WTC11 (cell line): ENCODE measurements around the gene MED27. TPM values are rescaled to one million over a fixed set of nuclear protein-coding genes. Genes with fewer than 3 reads are reported as not detected.

Experiments used
- ATAC-seq: fragments of 200-7000 bp; cut with Tn5 transposase; 2 replicates; pipeline ENCODE4 v1.10.0; 2021; ENCODE audit warnings: mild to moderate bottlenecking, moderate library complexity
- CTCF ChIA-PET: fragments of 300-600 bp; sonication (Branson Sonifier 250); formaldehyde crosslinking; loops from one replicate; lab custom pipeline; 2021; ENCODE audit warnings: antibody characterized with exemption; lab: Charles Lee
- POLR2A ChIA-PET: fragments of 350-600 bp; sonication (Branson Sonifier 250); formaldehyde crosslinking; loops from one replicate; lab custom pipeline; 2021; ENCODE audit warnings: antibody characterized with exemption; lab: Charles Lee
- DNase-seq: peaks from one replicate; pipeline ENCODE4 v3.0.0; 2021; ENCODE audit warnings: low spot score
- H3K27ac Mint-ChIP-seq: 2 replicates; pipeline ENCODE4 v1.8.0; 2021; ENCODE audit warnings: mixed read lengths
- H3K27me3 Mint-ChIP-seq: 2 replicates; pipeline ENCODE4 v1.8.0; 2021; ENCODE audit warnings: low read depth, mild to moderate bottlenecking, moderate library complexity, mixed read lengths
- H3K36me3 Mint-ChIP-seq: 2 replicates; pipeline ENCODE4 v1.8.0; 2021; ENCODE audit warnings: mixed read lengths
- H3K4me1 Mint-ChIP-seq: 2 replicates; pipeline ENCODE4 v1.8.0; 2022; ENCODE audit warnings: mixed read lengths
- H3K4me3 Mint-ChIP-seq: 2 replicates; pipeline ENCODE4 v1.8.0; 2021; ENCODE audit warnings: mild to moderate bottlenecking, moderate library complexity, mixed read lengths
- H3K9me3 Mint-ChIP-seq: 2 replicates; pipeline ENCODE4 v1.8.0; 2021; ENCODE audit warnings: mixed read lengths
- CBFB ChIP-seq: sonication (generic); formaldehyde crosslinking; IDR thresholded peaks from 2 replicates; pipeline ENCODE4 v1.8.1; 2022; ENCODE audit warnings: mild to moderate bottlenecking, low read depth, missing genetic modification reagents
- ESRRA ChIP-seq: sonication (generic); formaldehyde crosslinking; IDR thresholded peaks from 2 replicates; pipeline ENCODE4 v1.8.1; 2022; ENCODE audit warnings: mild to moderate bottlenecking, missing genetic modification reagents, borderline replicate concordance
- FOXK1 ChIP-seq: sonication (generic); formaldehyde crosslinking; IDR thresholded peaks from 2 replicates; pipeline ENCODE4 v1.8.0; 2022; ENCODE audit warnings: mild to moderate bottlenecking, moderate library complexity, missing genetic modification reagents
- IRF2 ChIP-seq: sonication (generic); formaldehyde crosslinking; IDR thresholded peaks from 2 replicates; pipeline ENCODE4 v1.8.0; 2022; ENCODE audit warnings: low read depth, missing genetic modification reagents, borderline replicate concordance
- KAT7 ChIP-seq: sonication (generic); formaldehyde crosslinking; IDR thresholded peaks from 2 replicates; pipeline ENCODE4 v1.8.1; 2023; ENCODE audit warnings: missing genetic modification reagents, mild to moderate bottlenecking, borderline replicate concordance
- NR3C1 ChIP-seq: sonication (generic); formaldehyde crosslinking; conservative IDR thresholded peaks from 2 replicates; pipeline ENCODE4 v1.8.1; 2023; ENCODE audit warnings: low read depth, mild to moderate bottlenecking, missing genetic modification reagents
- PRRX2 ChIP-seq: fragments of 250-450 bp; sonication (Bioruptor Pico); IDR thresholded peaks from 2 replicates; pipeline ENCODE4 v1.8.0; 2021; ENCODE audit warnings: mild to moderate bottlenecking
- SMAD4 ChIP-seq: sonication (generic); formaldehyde crosslinking; IDR thresholded peaks from 2 replicates; pipeline ENCODE4 v1.8.0; 2022; ENCODE audit warnings: mild to moderate bottlenecking, missing genetic modification reagents
- ZNF138 ChIP-seq: sonication (generic); formaldehyde crosslinking; conservative IDR thresholded peaks from 2 replicates; pipeline ENCODE4 v1.8.1; 2022; ENCODE audit warnings: mild to moderate bottlenecking, moderate library complexity, missing genetic modification reagents
- ZNF263 ChIP-seq: sonication (generic); formaldehyde crosslinking; IDR thresholded peaks from 2 replicates; pipeline ENCODE4 v1.8.1; 2022; ENCODE audit warnings: low read depth, mild to moderate bottlenecking, moderate library complexity, missing genetic modification reagents
- ZSCAN18 ChIP-seq: fragments of 250-450 bp; sonication (Bioruptor Pico); IDR thresholded peaks from 2 replicates; pipeline ENCODE4 v2.1.2; 2022; ENCODE audit warnings: mild to moderate bottlenecking, moderate library complexity
- total RNA-seq: library from RNA; stranded (reverse); gene quantifications from 3 replicates; pipeline ENCODE4 v1.2.3, GENCODE V29; 2021
- TF ChIP-seq, protein P1 (sequence below): sonication (generic); formaldehyde crosslinking; IDR thresholded peaks from 2 replicates; pipeline ENCODE4 v1.8.0; 2022; ENCODE audit warnings: mild to moderate bottlenecking, missing genetic modification reagents
- TF ChIP-seq, protein P2 (sequence below): fragments of 250-450 bp; sonication (Bioruptor Pico); IDR thresholded peaks from 2 replicates; pipeline ENCODE4 v1.9.0; 2021; ENCODE audit warnings: mild to moderate bottlenecking
- TF ChIP-seq, protein P3 (sequence below): sonication (generic); formaldehyde crosslinking; IDR thresholded peaks from 2 replicates; pipeline ENCODE4 v1.8.0; 2023; ENCODE audit warnings: missing genetic modification reagents
- TF ChIP-seq, protein P4 (sequence below): sonication (generic); formaldehyde crosslinking; IDR thresholded peaks from 2 replicates; pipeline ENCODE4 v1.8.1; 2023; ENCODE audit warnings: mild to moderate bottlenecking, missing genetic modification reagents
- TF ChIP-seq, protein P5 (sequence below): sonication (generic); formaldehyde crosslinking; IDR thresholded peaks from 2 replicates; pipeline ENCODE4 v1.8.1; 2023; ENCODE audit warnings: mild to moderate bottlenecking, missing genetic modification reagents, moderate library complexity

Gene MED27
- total RNA-seq, 1 experiment from 2014 or later = 27.9 TPM

DNA sequence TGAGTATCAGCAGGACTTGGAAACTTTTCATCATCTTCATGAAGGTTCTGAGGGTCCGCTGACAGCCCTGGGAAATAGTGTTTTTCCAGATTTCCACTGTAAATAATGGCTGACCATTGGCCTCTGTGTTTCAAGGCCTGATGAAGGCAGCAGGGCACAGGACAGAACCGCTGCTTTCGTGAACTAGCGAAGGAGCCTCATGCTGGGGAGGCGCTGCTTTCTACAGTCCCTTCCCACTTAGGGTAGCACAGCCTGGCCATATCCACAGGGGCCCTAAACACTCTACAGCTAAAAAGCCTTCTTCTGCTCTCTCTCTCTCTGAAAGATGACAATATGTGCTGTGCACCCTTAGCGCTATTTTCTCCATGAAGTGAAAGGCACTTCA, 118.2 kb downstream of the MED27 start:
- Mint-ChIP-seq H3K4me1 (peaks cover 38% of the 10 kb centered on the region), H3K4me3 (no peak overlapping the region), H3K36me3 (peaks cover 8% of the 10 kb centered on the region), H3K9me3 (no peaks in the 10 kb centered on the region; the same call in 1 of the 2 replicates), H3K27ac (no peak overlapping the region), H3K27me3 (peaks cover 59% of the 10 kb centered on the region)
- TF ChIP-seq, protein P1, sequence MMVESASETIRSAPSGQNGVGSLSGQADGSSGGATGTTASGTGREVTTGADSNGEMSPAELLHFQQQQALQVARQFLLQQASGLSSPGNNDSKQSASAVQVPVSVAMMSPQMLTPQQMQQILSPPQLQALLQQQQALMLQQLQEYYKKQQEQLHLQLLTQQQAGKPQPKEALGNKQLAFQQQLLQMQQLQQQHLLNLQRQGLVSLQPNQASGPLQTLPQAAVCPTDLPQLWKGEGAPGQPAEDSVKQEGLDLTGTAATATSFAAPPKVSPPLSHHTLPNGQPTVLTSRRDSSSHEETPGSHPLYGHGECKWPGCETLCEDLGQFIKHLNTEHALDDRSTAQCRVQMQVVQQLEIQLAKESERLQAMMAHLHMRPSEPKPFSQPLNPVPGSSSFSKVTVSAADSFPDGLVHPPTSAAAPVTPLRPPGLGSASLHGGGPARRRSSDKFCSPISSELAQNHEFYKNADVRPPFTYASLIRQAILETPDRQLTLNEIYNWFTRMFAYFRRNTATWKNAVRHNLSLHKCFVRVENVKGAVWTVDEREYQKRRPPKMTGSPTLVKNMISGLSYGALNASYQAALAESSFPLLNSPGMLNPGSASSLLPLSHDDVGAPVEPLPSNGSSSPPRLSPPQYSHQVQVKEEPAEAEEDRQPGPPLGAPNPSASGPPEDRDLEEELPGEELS (CRISPR knock-in tag) = no peak
- TF ChIP-seq KAT7 (no peak), IRF2 (CRISPR knock-in tag) (no peak), SMAD4 (no peak), ZNF138 (CRISPR knock-in tag) (no peak), NR3C1 (CRISPR knock-in tag) (no peak), ZNF263 (no peak), ZSCAN18 (CRISPR knock-in tag) (no peak), CBFB (no peak), FOXK1 (no peak), PRRX2 (CRISPR knock-in tag) (no peak), ESRRA (CRISPR knock-in tag) (no peak)
- TF ChIP-seq, protein P2, sequence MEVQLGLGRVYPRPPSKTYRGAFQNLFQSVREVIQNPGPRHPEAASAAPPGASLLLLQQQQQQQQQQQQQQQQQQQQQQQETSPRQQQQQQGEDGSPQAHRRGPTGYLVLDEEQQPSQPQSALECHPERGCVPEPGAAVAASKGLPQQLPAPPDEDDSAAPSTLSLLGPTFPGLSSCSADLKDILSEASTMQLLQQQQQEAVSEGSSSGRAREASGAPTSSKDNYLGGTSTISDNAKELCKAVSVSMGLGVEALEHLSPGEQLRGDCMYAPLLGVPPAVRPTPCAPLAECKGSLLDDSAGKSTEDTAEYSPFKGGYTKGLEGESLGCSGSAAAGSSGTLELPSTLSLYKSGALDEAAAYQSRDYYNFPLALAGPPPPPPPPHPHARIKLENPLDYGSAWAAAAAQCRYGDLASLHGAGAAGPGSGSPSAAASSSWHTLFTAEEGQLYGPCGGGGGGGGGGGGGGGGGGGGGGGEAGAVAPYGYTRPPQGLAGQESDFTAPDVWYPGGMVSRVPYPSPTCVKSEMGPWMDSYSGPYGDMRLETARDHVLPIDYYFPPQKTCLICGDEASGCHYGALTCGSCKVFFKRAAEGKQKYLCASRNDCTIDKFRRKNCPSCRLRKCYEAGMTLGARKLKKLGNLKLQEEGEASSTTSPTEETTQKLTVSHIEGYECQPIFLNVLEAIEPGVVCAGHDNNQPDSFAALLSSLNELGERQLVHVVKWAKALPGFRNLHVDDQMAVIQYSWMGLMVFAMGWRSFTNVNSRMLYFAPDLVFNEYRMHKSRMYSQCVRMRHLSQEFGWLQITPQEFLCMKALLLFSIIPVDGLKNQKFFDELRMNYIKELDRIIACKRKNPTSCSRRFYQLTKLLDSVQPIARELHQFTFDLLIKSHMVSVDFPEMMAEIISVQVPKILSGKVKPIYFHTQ (CRISPR knock-in tag) = no peak
- TF ChIP-seq, protein P3, sequence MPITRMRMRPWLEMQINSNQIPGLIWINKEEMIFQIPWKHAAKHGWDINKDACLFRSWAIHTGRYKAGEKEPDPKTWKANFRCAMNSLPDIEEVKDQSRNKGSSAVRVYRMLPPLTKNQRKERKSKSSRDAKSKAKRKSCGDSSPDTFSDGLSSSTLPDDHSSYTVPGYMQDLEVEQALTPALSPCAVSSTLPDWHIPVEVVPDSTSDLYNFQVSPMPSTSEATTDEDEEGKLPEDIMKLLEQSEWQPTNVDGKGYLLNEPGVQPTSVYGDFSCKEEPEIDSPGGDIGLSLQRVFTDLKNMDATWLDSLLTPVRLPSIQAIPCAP (CRISPR knock-in tag) = no peak
- TF ChIP-seq, protein P4, sequence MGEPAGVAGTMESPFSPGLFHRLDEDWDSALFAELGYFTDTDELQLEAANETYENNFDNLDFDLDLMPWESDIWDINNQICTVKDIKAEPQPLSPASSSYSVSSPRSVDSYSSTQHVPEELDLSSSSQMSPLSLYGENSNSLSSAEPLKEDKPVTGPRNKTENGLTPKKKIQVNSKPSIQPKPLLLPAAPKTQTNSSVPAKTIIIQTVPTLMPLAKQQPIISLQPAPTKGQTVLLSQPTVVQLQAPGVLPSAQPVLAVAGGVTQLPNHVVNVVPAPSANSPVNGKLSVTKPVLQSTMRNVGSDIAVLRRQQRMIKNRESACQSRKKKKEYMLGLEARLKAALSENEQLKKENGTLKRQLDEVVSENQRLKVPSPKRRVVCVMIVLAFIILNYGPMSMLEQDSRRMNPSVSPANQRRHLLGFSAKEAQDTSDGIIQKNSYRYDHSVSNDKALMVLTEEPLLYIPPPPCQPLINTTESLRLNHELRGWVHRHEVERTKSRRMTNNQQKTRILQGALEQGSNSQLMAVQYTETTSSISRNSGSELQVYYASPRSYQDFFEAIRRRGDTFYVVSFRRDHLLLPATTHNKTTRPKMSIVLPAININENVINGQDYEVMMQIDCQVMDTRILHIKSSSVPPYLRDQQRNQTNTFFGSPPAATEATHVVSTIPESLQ (CRISPR knock-in tag) = no peak
- TF ChIP-seq, protein P5, sequence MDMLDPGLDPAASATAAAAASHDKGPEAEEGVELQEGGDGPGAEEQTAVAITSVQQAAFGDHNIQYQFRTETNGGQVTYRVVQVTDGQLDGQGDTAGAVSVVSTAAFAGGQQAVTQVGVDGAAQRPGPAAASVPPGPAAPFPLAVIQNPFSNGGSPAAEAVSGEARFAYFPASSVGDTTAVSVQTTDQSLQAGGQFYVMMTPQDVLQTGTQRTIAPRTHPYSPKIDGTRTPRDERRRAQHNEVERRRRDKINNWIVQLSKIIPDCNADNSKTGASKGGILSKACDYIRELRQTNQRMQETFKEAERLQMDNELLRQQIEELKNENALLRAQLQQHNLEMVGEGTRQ = no peak
- ChIA-PET POLR2A (no interaction called here), CTCF (interaction anchor here (1.3 kb wide), 1 partner anchor 274 kb away, joined by 5 read pairs; no protein-coding TSS in a partner anchor)
- ATAC-seq (no peak), DNase-seq (no peak)
